ENCODE data around the gene PAF1.

PAF1 gene

GRCh38 chr19:39405958-39406655 is 15.2 kb upstream of the PAF1 start:
- DNase-seq (ENCODE audit: low read depth in 2 of 2) = peak; percentile 78 to 84

- no peak for DNase-seq (ENCODE audit: low read depth in 2 of 2)
Observed at GRCh38 chr19:39405261-39405957, 14.5 kb upstream of the PAF1 start.

GRCh38 chr19:39403331-39404312 is 12.7 kb upstream of the PAF1 start:
- DNase-seq (ENCODE audit: low read depth in 2 of 2) = peak; percentile 93 to 96

GRCh38 chr19:39402346-39403300 is 11.7 kb upstream of the PAF1 start:
- peak; percentile 80 to 82 for DNase-seq (ENCODE audit: low read depth in 2 of 2)

- DNase-seq (ENCODE audit: low read depth in 2 of 2) = peak; percentile 78 to 82
Observed at GRCh38 chr19:39401549-39402345, 10.8 kb upstream of the PAF1 start.

- no peak for DNase-seq (ENCODE audit: low read depth in 2 of 2)
Observed at GRCh38 chr19:39401070-39401548, 10.2 kb upstream of the PAF1 start.

GRCh38 chr19:39400061-39400460 is 9.2 kb upstream of the PAF1 start:
- DNase-seq (ENCODE audit: low read depth in 2 of 2) = no peak

GRCh38 chr19:39399668-39400050 is 8.8 kb upstream of the PAF1 start:
- DNase-seq (ENCODE audit: low read depth in 2 of 2) = no peak

GRCh38 chr19:39398297-39398864 is 7.5 kb upstream of the PAF1 start:
- peak in 1 of 2 donors; percentile 57 for DNase-seq (ENCODE audit: low read depth in 2 of 2)

GRCh38 chr19:39397360-39398296 is 6.7 kb upstream of the PAF1 start:
- peak; percentile 84 to 91 for DNase-seq (ENCODE audit: low read depth in 2 of 2)

- DNase-seq (ENCODE audit: low read depth in 2 of 2) = peak in 1 of 2 donors; percentile 68
Observed at GRCh38 chr19:39390451-39390750, 505 bp downstream of the PAF1 start.

GRCh38 chr19:39389631-39390414 is 1.1 kb downstream of the PAF1 start:
- DNase-seq (ENCODE audit: low read depth in 2 of 2) = no peak

GRCh38 chr19:39388657-39389056 is 2.2 kb downstream of the PAF1 start:
- no peak for DNase-seq (ENCODE audit: low read depth in 2 of 2)

- DNase-seq (ENCODE audit: low read depth in 2 of 2) = no peak
Observed at GRCh38 chr19:39386557-39386956, 4.3 kb downstream of the PAF1 start.

- no peak for DNase-seq (ENCODE audit: low read depth in 2 of 2)
Observed at GRCh38 chr19:39385629-39386411, 5.1 kb downstream of the PAF1 start.

- no peak for DNase-seq (ENCODE audit: low read depth in 2 of 2)
Observed at GRCh38 chr19:39384839-39385568, 5.9 kb downstream of the PAF1 start.

Data from stimulated activated CD4-positive, alpha-beta T cell treated with anti-CD3 and anti-CD28 coated beads, Interleukin-15, amount 100 ng/mL, for 48 hours (primary cell).